ENCODE measurements around the gene ZNF182.
"Not testable (repeated sequence)": the region's sequence is repeated elsewhere in the genome, so short reads cannot be mapped to it uniquely, and the experiment has no call there.

The ZNF182 gene

DNA sequence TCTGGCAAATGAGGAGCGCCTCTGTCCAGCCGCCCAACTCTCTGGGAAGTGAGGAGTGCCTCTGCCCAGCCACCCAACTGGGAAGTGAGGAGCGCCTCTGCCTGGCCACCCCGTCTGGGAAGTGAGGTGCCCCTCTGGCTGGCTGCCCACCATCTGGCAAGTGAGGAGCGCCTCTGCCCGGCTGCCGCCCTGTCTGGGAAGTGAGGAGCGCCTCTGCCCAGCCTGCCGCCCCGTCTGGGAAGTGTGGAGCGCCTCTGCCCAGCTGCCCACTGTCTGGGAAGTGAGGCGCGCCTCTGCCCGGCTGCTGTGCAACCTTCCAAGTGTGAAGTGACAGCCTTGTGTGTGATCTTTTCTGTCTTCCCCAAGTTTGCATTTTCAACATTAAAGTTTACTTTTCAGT is 38.3 kb downstream of the ZNF182 start:
- not testable (repeated sequence) for ATAC-seq (replicated peaks); H3K27me3 Mint-ChIP-seq; H3K27ac Mint-ChIP-seq; H3K4me3 Mint-ChIP-seq; DNase-seq
- H3K36me3 Mint-ChIP-seq: peaks cover 9 to 10% of the 10 kb centered on the region in 2 donors
- peaks cover 8 to 15% of the 10 kb centered on the region in 2 donors for H3K9me3 Mint-ChIP-seq
- peaks cover 6 to 10% of the 10 kb centered on the region in 2 donors for H3K4me1 Mint-ChIP-seq

DNA sequence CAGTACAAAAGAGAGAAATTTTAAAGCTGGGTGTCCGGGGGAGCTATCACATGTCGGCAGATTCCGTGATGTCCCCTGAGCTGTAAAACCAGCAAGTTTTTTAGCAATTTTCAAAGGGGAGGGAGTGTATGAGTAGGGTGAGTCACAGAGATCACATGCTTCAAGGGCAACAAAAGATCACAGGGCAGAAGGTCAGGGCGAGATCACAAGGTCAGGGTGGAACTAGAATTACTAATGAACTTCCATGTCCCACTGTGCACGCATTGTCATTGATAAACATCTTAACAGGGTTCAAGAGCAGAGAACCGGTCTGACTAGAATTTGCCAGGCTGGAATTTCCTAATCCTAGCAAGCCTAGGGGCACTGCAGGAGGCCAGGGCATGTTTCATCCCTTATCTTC is 42.0 kb downstream of the ZNF182 start:
- not testable (repeated sequence) for H3K36me3 Mint-ChIP-seq; H3K27ac Mint-ChIP-seq; H3K4me3 Mint-ChIP-seq; ATAC-seq (replicated peaks); DNase-seq; H3K27me3 Mint-ChIP-seq
- Mint-ChIP-seq H3K4me1 (peaks cover 11 to 15% of the 10 kb centered on the region in 2 donors), H3K9me3 (peaks cover 5 to 10% of the 10 kb centered on the region in 2 donors)

GRCh38 chrX:47960406-47960805 is 43.4 kb downstream of the ZNF182 start:
- DNase-seq: no peak
- no peak overlapping the region for H3K27ac Mint-ChIP-seq
- peaks cover 11 to 15% of the 10 kb centered on the region in 2 donors for H3K4me1 Mint-ChIP-seq
- ATAC-seq (replicated peaks): peak in 1 of 2 donors; percentile 47
- H3K4me3 Mint-ChIP-seq: no peak overlapping the region
- H3K36me3 Mint-ChIP-seq: peaks cover 5 to 9% of the 10 kb centered on the region in 2 donors
- H3K9me3 Mint-ChIP-seq: peaks cover 5 to 10% of the 10 kb centered on the region in 2 donors
- no peaks in the 10 kb centered on the region for H3K27me3 Mint-ChIP-seq

DNA sequence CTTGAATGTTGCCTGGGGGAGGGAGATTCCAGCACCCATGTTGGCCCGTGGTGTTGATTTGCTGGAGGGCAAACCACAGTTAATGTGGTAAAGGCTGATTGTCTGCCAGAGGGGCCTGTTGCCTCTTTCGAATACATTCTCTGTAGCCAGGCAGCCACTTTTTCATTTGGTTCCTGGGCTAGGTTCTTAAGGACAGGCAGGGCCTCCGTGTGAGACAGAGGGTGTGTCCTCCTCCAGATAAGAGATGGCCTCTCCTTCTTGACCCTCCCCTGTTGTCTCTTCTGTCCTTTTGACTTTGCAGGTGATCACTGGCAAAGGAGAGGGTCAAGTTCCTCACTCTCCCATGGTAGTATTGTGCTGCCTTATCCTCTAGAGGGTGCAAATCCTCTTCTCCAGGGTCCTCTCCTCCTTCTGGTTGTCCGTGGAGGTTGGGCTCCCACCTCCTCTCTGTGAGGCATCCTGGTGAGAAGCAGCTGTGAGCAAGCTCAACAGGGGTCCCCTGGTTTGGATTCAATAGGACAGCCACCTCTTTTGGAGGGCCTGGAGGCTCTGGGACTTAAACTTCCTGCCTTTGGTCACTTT is 44.9 kb downstream of the ZNF182 start:
- Mint-ChIP-seq H3K9me3 (peaks cover 0 to 6% of the 10 kb centered on the region in 2 donors), H3K36me3 (peaks cover 0 to 4% of the 10 kb centered on the region in 2 donors), H3K27me3 (no peaks in the 10 kb centered on the region), H3K4me3 (no peak overlapping the region), H3K27ac (no peak overlapping the region), H3K4me1 (peaks cover 11 to 15% of the 10 kb centered on the region in 2 donors)
- no peak for DNase-seq
- peak; percentile 78 to 79 for ATAC-seq (replicated peaks)

DNA sequence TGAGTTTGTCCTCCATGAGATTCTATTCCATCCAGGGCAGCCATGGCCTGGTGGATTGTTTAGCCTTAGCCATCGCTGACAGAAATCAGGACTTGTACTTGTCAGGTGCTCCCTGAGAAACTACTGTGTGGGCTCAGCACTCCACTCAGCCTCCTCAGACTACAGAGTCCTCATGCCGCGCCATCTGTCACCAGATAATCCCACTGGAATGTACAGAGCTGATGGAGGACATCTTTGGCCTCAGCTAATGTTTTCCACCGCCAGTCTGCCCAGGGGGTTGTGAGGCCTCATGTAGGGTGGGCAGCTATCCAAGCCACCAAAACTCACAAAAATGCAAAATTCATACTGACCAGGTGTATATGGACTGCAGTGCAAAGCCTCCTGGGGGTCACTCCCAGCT is 45.6 kb downstream of the ZNF182 start:
- peaks cover 11 to 15% of the 10 kb centered on the region in 2 donors for H3K4me1 Mint-ChIP-seq
- not testable (repeated sequence) for H3K27me3 Mint-ChIP-seq; H3K27ac Mint-ChIP-seq; H3K36me3 Mint-ChIP-seq; H3K9me3 Mint-ChIP-seq; H3K4me3 Mint-ChIP-seq; DNase-seq; ATAC-seq (replicated peaks)

DNA sequence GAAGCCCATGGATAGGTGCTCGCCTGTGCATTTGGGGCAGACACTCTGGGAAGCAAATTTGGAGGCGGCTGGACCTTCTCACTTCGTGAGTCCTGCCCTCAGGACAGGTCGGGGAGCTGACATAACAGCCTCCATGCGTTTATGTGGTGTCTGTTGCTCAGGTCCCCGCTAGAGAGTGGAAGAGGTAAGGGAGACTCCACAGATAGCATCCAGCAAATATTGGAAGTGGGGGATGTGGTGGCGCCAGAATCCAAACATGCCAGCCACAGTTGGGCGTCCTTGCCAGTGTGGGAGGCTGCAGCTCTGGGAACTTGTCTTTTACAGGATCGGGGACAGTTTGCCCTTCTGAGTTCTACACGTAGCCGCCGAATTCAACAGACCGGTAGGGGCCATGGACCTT is 47.8 kb downstream of the ZNF182 start:
- no peaks in the 10 kb centered on the region for H3K27me3 Mint-ChIP-seq
- H3K4me3 Mint-ChIP-seq: no peak overlapping the region
- ATAC-seq (replicated peaks): no peak
- H3K4me1 Mint-ChIP-seq: peaks cover 7 to 9% of the 10 kb centered on the region in 2 donors
- DNase-seq: no peak
- H3K27ac Mint-ChIP-seq: no peak overlapping the region
- peaks cover 4 to 12% of the 10 kb centered on the region in 2 donors for H3K9me3 Mint-ChIP-seq
- H3K36me3 Mint-ChIP-seq: no peaks in the 10 kb centered on the region

- not testable (repeated sequence) for H3K36me3 Mint-ChIP-seq; H3K4me1 Mint-ChIP-seq; H3K4me3 Mint-ChIP-seq; DNase-seq; H3K27ac Mint-ChIP-seq; H3K27me3 Mint-ChIP-seq; ATAC-seq (replicated peaks)
- H3K9me3 Mint-ChIP-seq: peaks cover 7 to 20% of the 10 kb centered on the region in 2 donors
Measured at GRCh38 chrX:47955295-47955694, 48.5 kb downstream of the ZNF182 start.

- DNase-seq: no peak
- Mint-ChIP-seq H3K27ac (no peak overlapping the region), H3K4me3 (no peak overlapping the region), H3K36me3 (peaks cover 5% of the 10 kb centered on the region in 2 donors), H3K27me3 (no peaks in the 10 kb centered on the region), H3K4me1 (peaks cover under 1 to 2% of the 10 kb centered on the region in 2 donors), H3K9me3 (peaks cover 7 to 11% of the 10 kb centered on the region in 2 donors)
- ATAC-seq (replicated peaks): no peak
Measured at GRCh38 chrX:47941423-47941822, 62.4 kb downstream of the ZNF182 start.

DNA sequence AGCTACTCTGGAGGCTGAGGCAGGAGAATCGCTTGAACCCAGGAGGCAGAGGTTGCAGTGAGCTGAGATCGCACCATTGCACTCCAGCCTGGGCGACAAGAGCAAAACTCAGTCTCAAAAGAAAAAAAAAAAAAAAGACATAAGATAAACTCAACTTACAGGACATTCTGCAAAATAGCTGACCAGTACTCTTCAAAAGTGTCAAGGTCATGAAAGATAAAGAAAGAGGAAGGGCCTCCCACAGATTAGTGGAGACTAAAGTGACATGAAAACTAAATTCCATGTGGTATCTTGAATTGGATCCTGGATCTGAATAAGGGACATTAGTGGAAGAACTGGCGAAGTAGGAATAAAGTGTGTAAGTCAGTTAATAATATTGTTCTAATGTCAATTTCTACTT is 63.3 kb downstream of the ZNF182 start:
- no peak for DNase-seq
- H3K27me3 Mint-ChIP-seq: no peaks in the 10 kb centered on the region
- peaks cover 5% of the 10 kb centered on the region in 2 donors for H3K36me3 Mint-ChIP-seq
- H3K27ac Mint-ChIP-seq: no peak overlapping the region
- no peak overlapping the region for H3K4me3 Mint-ChIP-seq
- no peak for ATAC-seq (replicated peaks)
- H3K4me1 Mint-ChIP-seq: peaks cover 3 to 5% of the 10 kb centered on the region in 2 donors
- peaks cover 7% of the 10 kb centered on the region in 2 donors for H3K9me3 Mint-ChIP-seq

DNA sequence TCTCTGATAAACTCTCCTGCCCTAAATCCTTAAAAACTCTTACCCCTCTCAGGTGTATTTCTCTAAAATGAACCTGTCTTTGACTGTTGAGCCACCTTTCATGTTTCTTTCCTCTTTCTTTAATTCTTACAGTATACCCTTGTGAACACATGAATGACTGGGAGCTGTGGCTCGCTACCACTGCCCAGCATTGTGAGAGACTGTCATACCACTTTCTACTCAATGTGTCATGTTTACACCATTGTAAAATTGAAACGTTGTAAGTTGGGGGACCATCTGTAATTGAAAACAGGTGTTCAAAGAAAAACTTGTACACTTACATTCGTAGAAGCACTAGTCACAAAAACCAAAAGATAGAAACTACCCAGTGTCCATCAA is 66.9 kb downstream of the ZNF182 start:
- Mint-ChIP-seq H3K4me3 (peak overlapping the region; percentile 73 to 76), H3K4me1 (peaks cover 3 to 5% of the 10 kb centered on the region in 2 donors), H3K9me3 (no peaks in the 10 kb centered on the region), H3K36me3 (no peaks in the 10 kb centered on the region), H3K27me3 (no peaks in the 10 kb centered on the region), H3K27ac (no peak overlapping the region)
- DNase-seq (no peak), ATAC-seq (replicated peaks) (no peak)

DNA sequence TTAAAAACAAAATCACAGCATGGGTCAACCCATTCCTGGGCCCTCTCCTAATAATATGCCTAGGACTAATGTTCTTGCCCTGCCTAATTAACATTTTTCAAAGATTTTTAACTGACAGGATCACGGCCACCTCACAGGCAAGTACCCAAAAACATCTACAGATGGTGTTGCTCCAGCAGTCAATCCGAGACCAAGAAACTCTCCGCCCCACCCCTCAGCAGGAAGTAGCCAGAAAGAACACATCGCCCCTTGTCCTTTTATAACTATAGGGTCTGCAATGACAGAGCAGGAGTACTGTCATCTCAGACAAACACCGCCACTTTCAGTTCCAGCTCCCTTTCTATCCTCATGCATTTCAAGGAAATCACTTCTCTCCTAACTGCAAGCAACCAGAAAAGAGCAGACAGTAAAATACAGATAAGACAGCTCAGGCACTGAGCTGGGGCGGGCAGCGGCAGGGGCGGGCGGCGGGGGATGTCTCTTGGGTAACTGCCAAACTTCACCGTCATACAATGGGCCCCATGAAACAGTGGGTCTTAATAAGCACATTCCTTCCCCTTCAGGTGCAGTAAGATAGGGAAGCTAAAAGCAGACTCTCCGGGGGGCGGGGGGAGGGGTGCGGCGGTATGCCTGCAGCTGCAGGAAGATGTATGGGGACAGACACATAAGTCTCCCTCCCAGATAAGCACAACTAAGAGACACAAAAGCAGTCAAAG is 67.4 kb downstream of the ZNF182 start:
- Mint-ChIP-seq H3K9me3 (no peaks in the 10 kb centered on the region), H3K27me3 (no peaks in the 10 kb centered on the region), H3K36me3 (no peaks in the 10 kb centered on the region), H3K27ac (no peak overlapping the region), H3K4me3 (peak overlapping the region; percentile 73 to 76), H3K4me1 (peaks cover 3 to 5% of the 10 kb centered on the region in 2 donors)
- ATAC-seq (replicated peaks) (peak; percentile 72), DNase-seq (no peak)

DNA sequence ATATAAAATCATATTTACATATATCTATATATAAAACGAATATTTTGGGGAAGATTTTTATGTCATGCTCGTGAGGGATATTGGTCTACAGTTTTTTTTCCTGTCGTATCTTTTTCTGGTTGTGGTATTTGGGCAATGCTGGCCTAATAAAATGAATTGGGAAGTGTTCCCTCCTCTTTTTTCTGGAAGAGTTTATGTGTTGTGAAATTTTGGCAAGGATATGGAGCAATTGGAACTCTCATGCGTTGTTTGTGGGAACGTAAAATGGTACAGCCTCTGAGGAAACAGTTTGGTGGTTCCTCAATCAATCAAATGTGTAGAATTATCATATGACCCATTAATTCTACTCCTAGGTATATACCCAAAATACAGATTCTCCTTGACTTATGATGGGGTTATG is 69.8 kb downstream of the ZNF182 start:
- DNase-seq: no peak
- Mint-ChIP-seq H3K9me3 (no peaks in the 10 kb centered on the region), H3K36me3 (no peaks in the 10 kb centered on the region), H3K27me3 (no peaks in the 10 kb centered on the region), H3K27ac (no peak overlapping the region), H3K4me3 (no peak overlapping the region), H3K4me1 (peaks cover 3 to 5% of the 10 kb centered on the region in 2 donors)
- no peak for ATAC-seq (replicated peaks)

DNA sequence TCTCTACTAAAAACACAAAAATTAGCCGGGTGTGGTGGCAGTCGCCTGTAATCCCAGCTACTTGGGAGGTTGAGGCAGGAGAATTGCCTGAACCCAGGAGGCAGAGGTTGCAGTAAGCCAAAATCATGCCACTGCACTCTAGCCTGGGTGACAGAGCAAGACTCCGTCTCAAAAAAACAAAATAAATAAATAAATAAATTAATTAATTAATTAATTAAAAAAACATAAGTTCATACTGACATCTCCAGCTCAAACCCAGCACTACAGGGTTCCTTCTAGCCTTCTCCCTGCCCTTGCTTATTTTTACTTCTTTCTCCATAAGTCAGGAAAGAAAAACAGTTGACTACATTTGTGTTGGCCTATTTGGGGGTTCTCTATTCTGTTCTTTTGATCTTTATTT is 71.8 kb downstream of the ZNF182 start:
- ATAC-seq (replicated peaks); H3K36me3 Mint-ChIP-seq; H3K4me3 Mint-ChIP-seq; H3K27me3 Mint-ChIP-seq; H3K27ac Mint-ChIP-seq; DNase-seq; H3K9me3 Mint-ChIP-seq: not testable (repeated sequence)
- peaks cover 5 to 14% of the 10 kb centered on the region in 2 donors for H3K4me1 Mint-ChIP-seq

DNA sequence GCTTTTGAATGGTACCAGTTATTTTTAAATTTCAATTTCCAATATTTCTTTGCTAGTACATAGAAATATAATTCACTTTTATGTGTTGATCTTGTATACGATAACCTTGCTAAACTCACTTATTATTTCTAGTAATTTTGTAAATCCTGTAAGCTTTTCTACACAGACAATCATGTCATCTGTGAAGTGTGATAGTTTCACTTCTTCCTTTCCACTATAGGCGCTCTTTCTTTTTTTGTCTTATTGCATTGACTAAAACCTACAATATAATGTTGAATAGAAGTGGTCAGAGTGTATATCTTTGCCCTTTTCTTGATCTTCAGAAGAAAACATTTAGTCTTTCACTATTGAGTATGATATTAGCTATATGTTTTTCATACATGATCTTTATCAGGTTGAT is 76.6 kb downstream of the ZNF182 start:
- no peaks in the 10 kb centered on the region for H3K27me3 Mint-ChIP-seq
- H3K4me1 Mint-ChIP-seq: peaks cover 2 to 8% of the 10 kb centered on the region in 2 donors
- DNase-seq (no peak), ATAC-seq (replicated peaks) (peak; percentile 56 to 67)
- H3K9me3 Mint-ChIP-seq: no peaks in the 10 kb centered on the region
- no peak overlapping the region for H3K4me3 Mint-ChIP-seq
- H3K27ac Mint-ChIP-seq: no peak overlapping the region
- no peaks in the 10 kb centered on the region for H3K36me3 Mint-ChIP-seq
